Esophagus muscularis mucosa (tissue), 4 donors: ENCODE measurements around the gene CHRNA5. TPM values are rescaled to one million over a fixed set of nuclear protein-coding genes. Genes with fewer than 3 reads are reported as not detected.

Experiments
- DNase-seq: peaks from one replicate; pipeline ENCODE4 v3.0.0-alpha.2; 2017; ENCODE audit errors: extremely low spot score
- H3K27ac ChIP-seq, 4 donors: fragments of 200-600 bp; sonication (generic); replicated peaks in 1 of 4; 1 replicate in 3 of 4; 2 replicates in 1 of 4; pipeline ENCODE4 v1.5.1; 2016 to 2019; ENCODE audit warnings: mild to moderate bottlenecking in 1 of 4
- H3K27me3 ChIP-seq, 4 donors: fragments of 200-600 bp; sonication (generic); one replicate each; pipeline versions ENCODE4 v1.5.1 to v1.6.0; 2016 to 2019
- H3K36me3 ChIP-seq, 4 donors: fragments of 200-600 bp; sonication (generic); one replicate each; pipeline ENCODE4 v1.5.1; 2016 to 2019
- H3K4me1 ChIP-seq, 4 donors: fragments of 200-600 bp; sonication (generic); one replicate each; pipeline ENCODE4 v1.5.1; 2016 to 2019
- H3K4me3 ChIP-seq, 4 donors: fragments of 200-600 bp; sonication (generic); 1 replicate in 2 of 4; 2 replicates in 2 of 4; pipeline ENCODE4 v1.5.1; 2016 to 2019; ENCODE audit warnings: mild to moderate bottlenecking in 4 of 4, moderate library complexity in 1 of 4
- H3K9me3 ChIP-seq, 4 donors: fragments of 200-600 bp; sonication (generic); 1 replicate in 3 of 4; 2 replicates in 1 of 4; pipeline ENCODE4 v1.5.1; 2016 to 2019
- EP300 ChIP-seq: sonication (generic); formaldehyde crosslinking; IDR thresholded peaks from one replicate; pipeline ENCODE4 v1.6.1; 2017; ENCODE audit warnings: antibody characterized with exemption
- POLR2A ChIP-seq: fragments of 450-650 bp; IDR thresholded peaks from one replicate; pipeline ENCODE4 v1.6.1; 2017; ENCODE audit warnings: antibody characterized with exemption, moderate library complexity, mild to moderate bottlenecking, low read depth
- POLR2AphosphoS5 ChIP-seq, 2 donors: sonication (generic); formaldehyde crosslinking; IDR thresholded peaks; one replicate each; pipeline ENCODE4 v1.6.1; 2017; ENCODE audit warnings: antibody characterized with exemption in 2 of 2
- WGBS: methylation state at CpG from one replicate; pipeline ENCODE4 v1.1.5; 2018; 5-methylcytosine and 5-hydroxymethylcytosine counted together
- intact Hi-C: fragments of 100-400 bp; cut with DNase I; formaldehyde crosslinking; loops from one replicate; pipeline ENCODE4 v1.15.1; 2023
- total RNA-seq, 4 donors: library from RNA; depleted of rRNA; stranded (reverse); fragments of >200 nt; gene quantifications; one replicate each; pipeline versions ENCODE4 v1.1.0 to v1.2.1, GENCODE V29; 2016
- TF ChIP-seq, protein P1 (sequence below), 3 experiments: fragments of 200-600 bp in 2 of 3; fragments of 450-650 bp in 1 of 3; sonication (generic) in 2 of 3; IDR thresholded peaks; one replicate each; pipeline ENCODE4 v1.5.1; 2017 to 2019; ENCODE audit warnings: antibody characterized with exemption in 3 of 3, mild to moderate bottlenecking in 2 of 3, moderate library complexity in 1 of 3

The CHRNA5 gene
- total RNA-seq, 4 donors from 2014 or later: 0.80 to 1.2 (median 0.98) TPM

DNA sequence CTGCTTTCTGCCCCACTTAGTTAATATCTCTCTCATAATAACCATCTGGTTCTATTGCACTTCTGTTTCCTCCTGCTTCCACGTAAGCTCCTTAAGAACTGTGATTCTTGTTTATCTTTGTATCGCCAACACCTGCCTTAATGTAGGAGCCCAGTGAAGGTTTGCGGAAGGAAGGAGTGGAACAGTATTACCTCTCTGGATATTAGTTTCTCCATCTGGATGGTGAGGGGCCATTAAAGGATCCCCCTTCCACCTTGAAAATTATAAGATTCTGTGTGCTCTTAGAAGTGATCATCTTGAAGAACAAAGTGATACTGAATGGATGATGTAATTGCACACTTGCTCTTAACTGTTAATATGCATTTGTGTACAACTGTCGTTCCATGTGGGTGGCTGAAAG is 2.2 kb downstream of the CHRNA5 start:
- Histone ChIP-seq H3K4me3 (no peak overlapping the region), H3K27ac (no peak overlapping the region), H3K9me3 (no peaks in the 10 kb centered on the region), H3K4me1 (peaks cover 5 to 18% (median 17%) of the 10 kb centered on the region in 4 donors), H3K36me3 (no peaks in the 10 kb centered on the region), H3K27me3 (peaks cover 0 to 10% (median 0%) of the 10 kb centered on the region in 4 donors)
- intact Hi-C loops: no loop called here
- TF ChIP-seq, protein P1, sequence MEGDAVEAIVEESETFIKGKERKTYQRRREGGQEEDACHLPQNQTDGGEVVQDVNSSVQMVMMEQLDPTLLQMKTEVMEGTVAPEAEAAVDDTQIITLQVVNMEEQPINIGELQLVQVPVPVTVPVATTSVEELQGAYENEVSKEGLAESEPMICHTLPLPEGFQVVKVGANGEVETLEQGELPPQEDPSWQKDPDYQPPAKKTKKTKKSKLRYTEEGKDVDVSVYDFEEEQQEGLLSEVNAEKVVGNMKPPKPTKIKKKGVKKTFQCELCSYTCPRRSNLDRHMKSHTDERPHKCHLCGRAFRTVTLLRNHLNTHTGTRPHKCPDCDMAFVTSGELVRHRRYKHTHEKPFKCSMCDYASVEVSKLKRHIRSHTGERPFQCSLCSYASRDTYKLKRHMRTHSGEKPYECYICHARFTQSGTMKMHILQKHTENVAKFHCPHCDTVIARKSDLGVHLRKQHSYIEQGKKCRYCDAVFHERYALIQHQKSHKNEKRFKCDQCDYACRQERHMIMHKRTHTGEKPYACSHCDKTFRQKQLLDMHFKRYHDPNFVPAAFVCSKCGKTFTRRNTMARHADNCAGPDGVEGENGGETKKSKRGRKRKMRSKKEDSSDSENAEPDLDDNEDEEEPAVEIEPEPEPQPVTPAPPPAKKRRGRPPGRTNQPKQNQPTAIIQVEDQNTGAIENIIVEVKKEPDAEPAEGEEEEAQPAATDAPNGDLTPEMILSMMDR (IDR thresholded peaks at IDR 0.05): no peak
- TF ChIP-seq EP300: no peak
- WGBS: 79% methylated on average over 4 of the region's 4 CpGs
- DNase-seq: no peak

DNA sequence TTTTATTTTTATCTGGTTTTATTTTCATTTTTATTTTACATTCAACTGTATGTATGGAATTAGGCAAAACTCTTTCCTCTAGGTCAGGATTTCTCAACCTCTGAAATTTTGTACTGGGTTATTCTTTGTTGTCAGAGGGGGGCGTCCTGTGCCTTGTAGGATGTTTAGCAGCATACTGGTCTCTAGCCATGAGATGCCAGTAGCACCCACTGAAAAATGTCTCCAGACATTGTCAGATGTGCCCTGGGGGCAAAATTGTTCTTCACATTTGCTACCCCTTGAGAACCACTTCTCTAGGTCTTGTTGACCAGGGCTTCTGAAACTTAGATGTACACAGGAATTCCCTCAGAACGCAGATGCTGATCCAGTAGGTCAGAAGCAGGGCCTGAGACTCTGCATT is 5.4 kb downstream of the CHRNA5 start:
- peaks cover 0 to 10% (median 0%) of the 10 kb centered on the region in 4 donors for H3K27me3 ChIP-seq
- no peak for DNase-seq
- no peaks in the 10 kb centered on the region for H3K36me3 ChIP-seq
- WGBS: 72% methylated on average over 1 of the region's 2 CpGs
- H3K27ac ChIP-seq: no peak overlapping the region
- no peaks in the 10 kb centered on the region for H3K9me3 ChIP-seq
- intact Hi-C loops: no loop called here
- peaks cover 5 to 9% (median 9%) of the 10 kb centered on the region in 4 donors for H3K4me1 ChIP-seq
- H3K4me3 ChIP-seq: no peak overlapping the region
- TF ChIP-seq EP300 (no peak), POLR2A (no peak), POLR2AphosphoS5 (IDR thresholded peaks at IDR 0.05) (no peak)
- TF ChIP-seq, protein P1 (IDR thresholded peaks at IDR 0.05): no peak

DNA sequence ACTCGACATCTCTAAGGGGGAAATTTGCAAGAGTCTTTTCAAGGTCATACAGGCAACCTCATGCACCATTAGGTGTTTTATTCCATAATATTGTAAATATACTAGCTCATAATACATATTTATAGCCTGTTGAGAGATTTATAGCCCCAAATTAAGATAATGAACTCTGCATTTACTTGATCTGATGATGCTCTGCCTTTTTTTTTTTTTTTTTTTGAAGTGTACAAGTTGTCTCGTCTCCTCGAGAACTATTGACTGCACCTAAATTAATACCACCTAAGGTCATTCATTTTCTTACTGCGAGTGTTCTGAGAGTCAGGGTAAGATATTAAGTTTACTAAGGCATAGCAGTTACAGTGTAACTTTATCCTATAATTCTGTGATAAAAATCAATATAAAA is 6.1 kb downstream of the CHRNA5 start:
- Histone ChIP-seq H3K9me3 (no peaks in the 10 kb centered on the region), H3K4me1 (peaks cover 0 to 3% (median 2%) of the 10 kb centered on the region in 4 donors), H3K4me3 (no peak overlapping the region), H3K36me3 (no peaks in the 10 kb centered on the region), H3K27me3 (peaks cover 0 to 10% (median 0%) of the 10 kb centered on the region in 4 donors), H3K27ac (no peak overlapping the region)
- intact Hi-C loops: no loop called here
- no peak for DNase-seq
- 84% methylated on average over 4 of the region's 4 CpGs for WGBS
- no peak for TF ChIP-seq EP300
- no peak for TF ChIP-seq POLR2A
- TF ChIP-seq, protein P1 (IDR thresholded peaks at IDR 0.05): no peak
- TF ChIP-seq POLR2AphosphoS5 (IDR thresholded peaks at IDR 0.05): no peak

DNA sequence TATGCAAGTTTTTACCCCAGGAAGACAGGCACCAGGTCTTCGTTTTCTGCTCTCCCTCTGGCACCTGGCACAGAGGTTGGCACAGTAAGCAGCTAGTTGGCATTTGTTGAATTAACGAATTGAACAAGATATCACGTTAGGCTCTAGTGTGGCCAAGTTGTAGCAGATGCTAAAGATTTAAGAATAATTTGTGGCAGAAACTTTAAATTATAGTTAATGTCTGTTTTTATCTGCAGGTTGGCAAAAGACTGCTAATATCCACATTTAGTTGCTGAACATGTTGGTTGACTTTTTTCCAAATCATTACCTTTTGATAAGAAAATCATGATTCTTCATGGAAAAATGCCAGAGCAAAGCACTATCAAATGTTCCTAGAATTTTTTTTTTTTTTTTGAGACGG is 8.1 kb downstream of the CHRNA5 start:
- no peaks in the 10 kb centered on the region for H3K4me1 ChIP-seq
- H3K36me3 ChIP-seq: no peaks in the 10 kb centered on the region
- TF ChIP-seq POLR2AphosphoS5 (IDR thresholded peaks at IDR 0.05): no peak
- no peak for TF ChIP-seq EP300
- TF ChIP-seq POLR2A: no peak
- TF ChIP-seq, protein P1 (IDR thresholded peaks at IDR 0.05): no peak
- no peak overlapping the region for H3K4me3 ChIP-seq
- H3K27ac ChIP-seq: no peak overlapping the region
- no peak for DNase-seq
- 65% methylated on average over 4 of the region's 4 CpGs for WGBS
- H3K27me3 ChIP-seq: peaks cover 0 to 10% (median 0%) of the 10 kb centered on the region in 4 donors
- H3K9me3 ChIP-seq: no peaks in the 10 kb centered on the region
- intact Hi-C loops: no loop called here

DNA sequence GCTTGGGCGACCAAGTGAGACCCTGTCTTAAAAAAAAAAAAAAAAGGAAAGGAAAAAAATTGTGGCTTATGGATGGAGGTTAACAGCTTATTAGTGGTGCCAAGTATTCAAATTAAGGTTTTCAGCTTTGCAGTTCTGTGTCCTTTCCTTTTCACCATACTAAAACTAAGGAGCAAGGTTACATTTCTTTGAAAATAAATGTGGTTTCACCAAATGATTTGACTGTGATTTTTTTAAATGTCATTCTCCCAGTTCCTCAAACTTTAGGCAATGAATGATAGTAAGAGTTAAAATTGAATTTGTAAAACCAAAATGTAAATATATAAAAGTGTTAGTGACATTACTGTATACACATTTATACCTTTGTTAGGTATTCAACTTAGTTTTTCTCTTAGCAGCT is 9.6 kb downstream of the CHRNA5 start:
- Histone ChIP-seq H3K36me3 (no peaks in the 10 kb centered on the region), H3K27me3 (peaks cover 0 to 7% (median 0%) of the 10 kb centered on the region in 4 donors), H3K4me3 (no peak overlapping the region), H3K9me3 (no peaks in the 10 kb centered on the region), H3K4me1 (no peaks in the 10 kb centered on the region), H3K27ac (no peak overlapping the region)
- WGBS: 100% methylated on average over 1 of the region's 1 CpG
- DNase-seq: no peak
- no peak for TF ChIP-seq EP300
- TF ChIP-seq, protein P1 (IDR thresholded peaks at IDR 0.05): no peak
- no peak for TF ChIP-seq POLR2A
- TF ChIP-seq POLR2AphosphoS5 (IDR thresholded peaks at IDR 0.05): no peak
- intact Hi-C loops: no loop called here
